ENCODE results near the gene MAS1. TPM values are rescaled to one million over a fixed set of nuclear protein-coding genes. Genes with fewer than 3 reads are reported as not detected.
"Not testable (repeated sequence)": the region's sequence is repeated elsewhere in the genome, so short reads cannot be mapped to it uniquely, and the experiment has no call there.

MAS1 gene
- polyA plus RNA-seq, 1 donor, result 0.01 TPM

DNA sequence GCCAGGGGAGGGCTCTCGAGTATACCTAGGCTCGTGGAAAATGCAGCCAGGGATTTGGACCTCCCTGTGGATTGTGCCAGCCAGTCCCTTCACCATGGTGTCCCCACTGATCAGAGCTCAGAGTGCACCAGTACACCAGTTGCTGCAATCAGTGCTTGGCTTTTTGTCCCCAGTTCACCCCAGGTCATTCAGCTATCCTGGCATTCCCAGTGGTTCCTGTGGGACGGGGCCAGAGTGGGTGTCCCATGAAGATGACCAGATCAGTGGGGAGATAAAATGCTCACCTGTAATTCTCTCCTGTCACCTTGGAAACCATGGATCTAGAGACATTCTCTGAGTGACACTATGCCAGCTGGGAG is 23.8 kb downstream of the MAS1 start:
- DNase-seq, result no peak
- Histone ChIP-seq H3K4me3 (ENCODE audit: low read length) (no peak overlapping the region), H3K27ac (ENCODE audit: low read length) (no peak overlapping the region), H3K27me3 (ENCODE audit: control insufficient read depth, insufficient read depth, low read length) (peaks cover 18% of the 10 kb centered on the region), H3K36me3 (ENCODE audit: control insufficient read depth, insufficient read depth, low read length) (no peaks in the 10 kb centered on the region), H3K9me3 (ENCODE audit: control insufficient read depth, low read depth, low read length) (no peaks in the 10 kb centered on the region), H3K4me1 (ENCODE audit: control insufficient read depth, insufficient read depth, low read length) (peaks cover under 1% of the 10 kb centered on the region)
- WGBS (ENCODE audit: insufficient coverage, low lambda C conversion rate), result no CpG with 5 or more reads among the region's 3 CpGs

DNA sequence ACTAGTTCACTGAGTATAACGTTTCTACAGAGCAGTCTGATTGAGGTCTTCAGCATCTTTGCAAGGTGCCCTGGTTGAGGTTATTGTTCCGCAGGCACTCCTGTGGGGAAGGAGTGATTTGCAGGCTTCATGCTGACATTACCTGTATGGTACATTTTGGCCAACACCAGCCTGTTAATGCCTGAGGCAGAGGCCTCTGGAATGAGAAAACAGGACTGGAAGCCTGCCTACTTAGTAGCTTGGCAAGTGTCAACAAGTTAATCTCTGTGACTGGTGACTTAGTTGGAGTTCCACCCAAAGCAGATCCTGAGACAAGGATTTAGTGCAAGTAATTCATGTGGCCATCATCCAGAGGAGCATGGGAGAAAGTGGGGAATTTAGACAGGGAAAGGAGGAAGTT is 24.6 kb downstream of the MAS1 start:
- no peaks in the 10 kb centered on the region for H3K36me3 ChIP-seq (ENCODE audit: control insufficient read depth, insufficient read depth, low read length)
- WGBS (ENCODE audit: insufficient coverage, low lambda C conversion rate), result no CpG with 5 or more reads among the region's 2 CpGs
- no peaks in the 10 kb centered on the region for H3K4me1 ChIP-seq (ENCODE audit: control insufficient read depth, insufficient read depth, low read length)
- no peak overlapping the region for H3K27ac ChIP-seq (ENCODE audit: low read length)
- no peak for DNase-seq
- H3K27me3 ChIP-seq (ENCODE audit: control insufficient read depth, insufficient read depth, low read length), result peaks cover 16% of the 10 kb centered on the region
- no peak overlapping the region for H3K4me3 ChIP-seq (ENCODE audit: low read length)
- no peaks in the 10 kb centered on the region for H3K9me3 ChIP-seq (ENCODE audit: control insufficient read depth, low read depth, low read length)

DNA sequence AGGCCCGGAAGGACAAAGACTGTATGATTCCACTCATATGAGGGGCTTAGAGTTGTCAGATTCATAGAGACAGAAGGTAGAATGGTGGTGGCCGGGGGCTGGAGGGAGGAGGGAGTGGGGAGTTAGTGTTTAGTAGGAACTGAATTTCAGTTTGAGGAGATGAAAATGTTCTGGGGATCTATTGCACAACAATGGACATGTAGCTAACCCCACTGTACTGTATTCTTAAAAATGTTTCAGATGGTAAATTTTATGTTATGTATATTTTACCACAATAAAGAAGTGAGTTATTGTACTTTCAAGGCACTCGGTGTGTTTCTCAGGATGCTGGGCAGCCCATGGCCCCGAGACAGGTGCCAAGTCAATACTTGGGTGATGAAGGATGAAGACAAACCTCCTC is 25.4 kb downstream of the MAS1 start:
- Histone ChIP-seq H3K4me1 (ENCODE audit: control insufficient read depth, insufficient read depth, low read length) (no peaks in the 10 kb centered on the region), H3K4me3 (ENCODE audit: low read length) (no peak overlapping the region), H3K36me3 (ENCODE audit: control insufficient read depth, insufficient read depth, low read length) (no peaks in the 10 kb centered on the region), H3K27me3 (ENCODE audit: control insufficient read depth, insufficient read depth, low read length) (peaks cover 13% of the 10 kb centered on the region), H3K27ac (ENCODE audit: low read length) (no peak overlapping the region), H3K9me3 (ENCODE audit: control insufficient read depth, low read depth, low read length) (no peaks in the 10 kb centered on the region)
- 87% methylated on average over 3 of the region's 4 CpGs for WGBS (ENCODE audit: insufficient coverage, low lambda C conversion rate)
- DNase-seq, result no peak

DNA sequence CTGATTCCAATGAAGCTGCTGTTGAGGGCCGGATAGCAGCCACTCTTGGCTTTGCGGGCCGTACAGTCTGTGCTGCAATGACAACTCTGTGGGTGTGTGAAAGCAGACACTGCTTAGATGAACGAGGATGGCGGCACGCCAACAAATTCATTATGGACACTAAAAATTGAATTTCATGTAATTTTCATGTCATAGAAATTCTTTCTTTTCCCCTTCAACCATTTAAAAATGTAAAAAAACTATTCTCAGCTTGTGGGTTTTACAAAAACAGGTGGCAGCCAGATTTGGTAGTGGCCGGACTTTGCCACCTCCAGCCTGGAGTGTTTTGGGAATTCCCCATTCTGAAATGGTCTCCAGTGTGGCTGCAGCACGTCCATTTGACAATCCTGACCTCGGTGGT is 26.0 kb downstream of the MAS1 start:
- WGBS (ENCODE audit: insufficient coverage, low lambda C conversion rate), result 90% methylated on average over 2 of the region's 9 CpGs

DNA sequence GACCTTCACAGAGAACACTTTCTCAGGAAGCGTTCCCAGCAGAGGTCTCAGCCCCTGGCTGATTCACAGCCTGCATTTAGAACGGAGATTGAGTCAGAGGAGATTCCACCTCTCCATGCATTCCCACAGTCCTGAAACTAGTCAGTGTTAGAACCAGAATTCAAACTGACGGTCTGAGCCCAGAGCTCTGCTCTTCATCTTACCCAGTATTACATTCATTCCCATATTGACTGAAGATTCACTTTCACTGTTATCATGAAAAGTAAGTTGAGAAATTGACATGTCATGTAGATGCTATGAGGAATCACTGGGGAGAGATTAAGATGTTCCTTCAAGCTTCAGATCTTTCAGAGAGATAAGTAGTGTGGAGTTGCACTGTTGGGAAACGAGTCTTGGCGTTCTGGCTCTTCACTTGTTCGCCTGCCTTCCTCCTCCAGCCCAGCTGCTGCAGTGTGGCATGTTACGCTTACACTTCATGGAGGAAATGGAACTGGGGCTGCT is 28.3 kb downstream of the MAS1 start:
- H3K27me3 ChIP-seq (ENCODE audit: control insufficient read depth, insufficient read depth, low read length), result peaks cover 3% of the 10 kb centered on the region
- no peak overlapping the region for H3K4me3 ChIP-seq (ENCODE audit: low read length)
- no CpG with 5 or more reads among the region's 7 CpGs for WGBS (ENCODE audit: insufficient coverage, low lambda C conversion rate)
- no peak overlapping the region for H3K27ac ChIP-seq (ENCODE audit: low read length)
- no peak for DNase-seq
- H3K4me1 ChIP-seq (ENCODE audit: control insufficient read depth, insufficient read depth, low read length), result no peaks in the 10 kb centered on the region
- H3K36me3 ChIP-seq (ENCODE audit: control insufficient read depth, insufficient read depth, low read length), result no peaks in the 10 kb centered on the region
- H3K9me3 ChIP-seq (ENCODE audit: control insufficient read depth, low read depth, low read length), result no peaks in the 10 kb centered on the region

More for the DNA sequence above, 26.0 kb downstream of the MAS1 start:
- Histone ChIP-seq H3K4me3 (ENCODE audit: low read length) (no peak overlapping the region), H3K27ac (ENCODE audit: low read length) (no peak overlapping the region), H3K36me3 (ENCODE audit: control insufficient read depth, insufficient read depth, low read length) (no peaks in the 10 kb centered on the region), H3K9me3 (ENCODE audit: control insufficient read depth, low read depth, low read length) (no peaks in the 10 kb centered on the region), H3K27me3 (ENCODE audit: control insufficient read depth, insufficient read depth, low read length) (peaks cover 9% of the 10 kb centered on the region), H3K4me1 (ENCODE audit: control insufficient read depth, insufficient read depth, low read length) (no peaks in the 10 kb centered on the region)
- DNase-seq, result no peak

DNA sequence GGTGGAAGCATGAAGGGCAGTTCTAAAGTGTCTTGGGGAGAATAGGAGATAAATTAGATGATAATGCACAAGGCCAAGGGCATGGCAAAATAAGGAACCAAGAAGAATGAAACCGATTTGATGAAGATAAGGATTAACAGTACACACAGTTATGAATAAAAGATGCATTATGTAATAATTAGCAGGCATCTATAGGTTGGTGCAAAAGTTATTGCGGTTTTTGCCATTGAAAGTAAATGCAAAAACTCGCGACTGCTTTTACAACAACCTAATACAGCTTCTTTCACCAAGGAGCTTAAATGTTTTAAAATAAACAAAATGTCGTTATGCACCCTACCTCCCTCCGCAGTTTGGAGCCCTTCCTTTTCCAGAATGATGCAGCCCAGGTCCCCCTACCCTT is 29.0 kb downstream of the MAS1 start:
- Histone ChIP-seq H3K27me3 (ENCODE audit: control insufficient read depth, insufficient read depth, low read length) (no peaks in the 10 kb centered on the region), H3K36me3 (ENCODE audit: control insufficient read depth, insufficient read depth, low read length) (no peaks in the 10 kb centered on the region), H3K27ac (ENCODE audit: low read length) (no peak overlapping the region), H3K9me3 (ENCODE audit: control insufficient read depth, low read depth, low read length) (no peaks in the 10 kb centered on the region), H3K4me3 (ENCODE audit: low read length) (no peak overlapping the region), H3K4me1 (ENCODE audit: control insufficient read depth, insufficient read depth, low read length) (no peaks in the 10 kb centered on the region)
- no peak for DNase-seq
- WGBS (ENCODE audit: insufficient coverage, low lambda C conversion rate), result 100% methylated on average over 2 of the region's 6 CpGs

DNA sequence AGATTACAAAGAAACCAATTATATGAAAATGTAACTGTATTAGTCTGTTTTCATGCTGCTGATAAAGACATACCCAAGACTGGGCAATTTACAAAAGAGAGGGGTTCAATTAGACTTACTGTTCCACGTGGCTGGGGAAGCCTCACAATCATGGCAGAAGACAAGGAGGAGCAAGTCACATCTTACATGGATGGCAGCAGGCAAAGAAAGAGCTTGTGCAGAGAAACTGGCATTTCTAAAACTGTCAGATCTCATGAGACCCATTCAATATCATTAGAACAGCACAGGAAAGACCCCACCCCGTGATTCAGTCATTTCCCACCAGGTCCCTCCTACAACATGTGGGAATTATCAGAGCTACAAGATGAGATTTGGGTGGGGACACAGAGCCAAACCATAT is 33.4 kb downstream of the MAS1 start:
- no CpG with 5 or more reads among the region's 2 CpGs for WGBS (ENCODE audit: insufficient coverage, low lambda C conversion rate)
- not testable (repeated sequence) for H3K36me3 ChIP-seq (ENCODE audit: control insufficient read depth, insufficient read depth, low read length); H3K4me3 ChIP-seq (ENCODE audit: low read length); H3K9me3 ChIP-seq (ENCODE audit: control insufficient read depth, low read depth, low read length); H3K27ac ChIP-seq (ENCODE audit: low read length); H3K27me3 ChIP-seq (ENCODE audit: control insufficient read depth, insufficient read depth, low read length); DNase-seq; H3K4me1 ChIP-seq (ENCODE audit: control insufficient read depth, insufficient read depth, low read length)

DNA sequence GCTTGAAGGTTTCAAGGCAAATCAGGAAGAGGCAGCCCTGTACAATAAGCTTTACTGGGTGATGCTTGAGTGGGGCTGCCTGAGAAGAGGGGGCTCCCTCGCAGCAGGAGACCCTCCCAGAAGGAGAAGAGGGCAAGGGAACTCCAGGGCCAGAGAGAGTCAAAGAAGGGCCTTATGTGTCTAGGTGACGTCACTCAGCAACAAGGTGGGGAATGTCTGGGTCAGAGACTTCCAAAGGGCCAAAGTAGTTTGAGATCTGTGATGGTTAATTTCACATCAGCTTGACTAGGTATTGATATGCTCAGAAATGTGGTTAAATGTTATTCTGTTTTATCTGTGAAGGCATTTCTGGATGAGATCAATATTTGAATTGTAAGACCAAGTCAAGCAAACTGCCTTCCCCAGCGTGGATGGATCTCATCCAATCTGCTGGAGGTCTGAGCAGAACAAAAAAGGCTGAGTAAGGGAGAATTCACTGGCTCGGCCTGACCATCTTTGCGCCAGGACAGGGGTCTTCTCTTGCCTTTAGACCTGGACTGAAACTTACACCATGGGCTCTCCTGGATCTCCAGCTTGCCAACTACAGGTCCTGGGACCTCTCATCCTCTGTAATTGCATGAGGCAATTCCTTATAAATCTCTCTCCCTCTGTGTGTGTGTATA is 35.9 kb downstream of the MAS1 start:
- DNase-seq, result no peak
- Histone ChIP-seq H3K4me1 (ENCODE audit: control insufficient read depth, insufficient read depth, low read length) (peaks cover 3% of the 10 kb centered on the region), H3K36me3 (ENCODE audit: control insufficient read depth, insufficient read depth, low read length) (no peaks in the 10 kb centered on the region), H3K27me3 (ENCODE audit: control insufficient read depth, insufficient read depth, low read length) (peaks cover 3% of the 10 kb centered on the region), H3K9me3 (ENCODE audit: control insufficient read depth, low read depth, low read length) (no peaks in the 10 kb centered on the region), H3K4me3 (ENCODE audit: low read length) (no peak overlapping the region), H3K27ac (ENCODE audit: low read length) (no peak overlapping the region)
- WGBS (ENCODE audit: insufficient coverage, low lambda C conversion rate), result no CpG with 5 or more reads among the region's 5 CpGs

DNA sequence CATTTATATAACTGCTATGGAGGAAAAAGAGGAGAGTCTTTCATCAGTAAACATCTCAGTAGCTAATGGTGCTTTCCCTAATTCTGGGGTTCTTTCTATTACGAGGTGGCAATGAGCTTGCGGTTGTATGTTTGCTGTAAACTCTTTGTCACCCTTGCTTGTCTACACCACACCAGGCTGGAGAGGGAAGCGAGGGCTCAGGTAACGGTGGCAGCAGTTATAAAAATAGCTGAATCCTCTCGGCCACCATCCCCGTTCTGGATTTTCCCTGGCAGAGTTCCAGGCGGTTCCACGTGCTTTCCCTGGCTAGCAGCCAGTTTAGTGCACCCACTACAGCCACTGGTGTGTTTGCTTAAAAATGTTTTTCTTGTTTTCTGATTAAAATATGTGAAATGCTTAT is 39.0 kb downstream of the MAS1 start:
- H3K36me3 ChIP-seq (ENCODE audit: control insufficient read depth, insufficient read depth, low read length), result no peaks in the 10 kb centered on the region
- H3K27me3 ChIP-seq (ENCODE audit: control insufficient read depth, insufficient read depth, low read length), result peaks cover 10% of the 10 kb centered on the region

DNA sequence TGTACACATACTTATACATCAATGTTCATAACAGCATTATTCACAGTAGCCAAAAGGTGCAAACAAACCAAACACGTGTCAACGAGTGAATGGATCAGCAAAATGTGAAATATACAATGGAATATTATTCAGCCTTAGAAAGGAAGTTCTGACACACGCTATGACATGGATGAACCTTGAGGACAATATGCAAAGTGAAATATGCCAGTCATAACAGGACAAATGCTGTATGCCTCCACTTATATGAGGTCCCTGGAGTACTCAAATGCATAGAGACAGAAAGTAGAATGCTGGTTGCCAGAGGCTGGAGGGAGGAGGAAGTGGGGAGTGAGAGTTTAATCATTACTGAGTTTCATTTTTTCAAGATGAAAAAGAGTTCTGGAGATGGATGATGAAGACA is 40.3 kb downstream of the MAS1 start:
- 100% methylated on average over 2 of the region's 3 CpGs for WGBS (ENCODE audit: insufficient coverage, low lambda C conversion rate)
- H3K9me3 ChIP-seq (ENCODE audit: control insufficient read depth, low read depth, low read length), result no peaks in the 10 kb centered on the region
- no peaks in the 10 kb centered on the region for H3K36me3 ChIP-seq (ENCODE audit: control insufficient read depth, insufficient read depth, low read length)
- peaks cover 3% of the 10 kb centered on the region for H3K4me1 ChIP-seq (ENCODE audit: control insufficient read depth, insufficient read depth, low read length)
- DNase-seq, result no peak
- H3K27me3 ChIP-seq (ENCODE audit: control insufficient read depth, insufficient read depth, low read length), result peaks cover 18% of the 10 kb centered on the region
- no peak overlapping the region for H3K4me3 ChIP-seq (ENCODE audit: low read length)
- no peak overlapping the region for H3K27ac ChIP-seq (ENCODE audit: low read length)

More for the DNA sequence above, 39.0 kb downstream of the MAS1 start:
- Histone ChIP-seq H3K27ac (ENCODE audit: low read length) (no peak overlapping the region), H3K4me3 (ENCODE audit: low read length) (no peak overlapping the region), H3K9me3 (ENCODE audit: control insufficient read depth, low read depth, low read length) (no peaks in the 10 kb centered on the region), H3K4me1 (ENCODE audit: control insufficient read depth, insufficient read depth, low read length) (peaks cover 3% of the 10 kb centered on the region)
- peak in 1 of 2 donors; percentile 51 for DNase-seq
- WGBS (ENCODE audit: insufficient coverage, low lambda C conversion rate), result no CpG with 5 or more reads among the region's 8 CpGs

DNA sequence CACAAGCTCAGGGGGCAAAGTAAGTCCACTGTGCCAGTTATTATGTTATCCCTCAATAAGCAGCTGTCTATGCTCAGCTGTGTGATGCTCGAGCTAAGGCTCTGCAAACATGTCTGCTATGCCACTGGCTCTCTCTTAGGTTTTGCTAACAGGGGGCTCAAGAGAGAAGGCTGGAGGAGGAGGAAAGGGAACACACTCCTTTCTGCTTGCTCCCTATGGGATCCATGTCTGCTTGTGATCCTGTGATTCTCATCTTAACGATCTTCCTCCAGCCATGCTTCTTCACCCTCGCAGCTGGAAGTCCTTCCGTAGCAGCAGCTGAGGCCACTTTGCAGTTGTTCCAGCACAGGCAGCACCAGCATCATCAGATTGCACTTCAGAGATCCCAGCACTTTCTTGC is 41.1 kb downstream of the MAS1 start:
- DNase-seq, result no peak
- no peak overlapping the region for H3K4me3 ChIP-seq (ENCODE audit: low read length)
- H3K36me3 ChIP-seq (ENCODE audit: control insufficient read depth, insufficient read depth, low read length), result no peaks in the 10 kb centered on the region
- H3K4me1 ChIP-seq (ENCODE audit: control insufficient read depth, insufficient read depth, low read length), result peaks cover 3% of the 10 kb centered on the region
- H3K9me3 ChIP-seq (ENCODE audit: control insufficient read depth, low read depth, low read length), result no peaks in the 10 kb centered on the region
- peaks cover 17% of the 10 kb centered on the region for H3K27me3 ChIP-seq (ENCODE audit: control insufficient read depth, insufficient read depth, low read length)
- no CpG with 5 or more reads among the region's 4 CpGs for WGBS (ENCODE audit: insufficient coverage, low lambda C conversion rate)
- H3K27ac ChIP-seq (ENCODE audit: low read length), result no peak overlapping the region

Measured in large intestine (tissue), 3 donors.